Measurements from ENCODE around the gene PDIA6.

Gene PDIA6

DNA sequence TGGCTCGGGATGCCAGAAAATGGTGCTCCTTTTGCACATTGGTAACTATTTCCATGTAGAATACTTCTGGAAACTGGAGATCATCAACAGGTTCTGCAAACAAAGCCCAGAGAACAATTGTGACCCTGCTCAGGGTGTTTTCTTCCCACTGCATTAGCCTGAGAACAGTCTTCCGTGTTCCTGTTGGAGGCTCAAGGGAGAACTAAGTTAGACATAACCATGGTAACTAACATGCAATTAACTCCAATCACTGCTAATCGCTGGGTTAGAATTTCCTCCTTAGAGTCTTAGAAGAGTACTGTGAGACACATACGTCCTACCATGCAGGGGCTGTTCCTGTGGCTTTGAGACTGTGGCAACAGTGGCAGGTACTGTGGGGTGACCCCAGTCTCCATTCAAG lies 36.0 kb upstream of the PDIA6 start:
- H3K4me3 ChIP-seq (ENCODE audit: low read depth, low read length): no peak overlapping the region
- in situ Hi-C loops (cut with HindIII; ENCODE audit: low sequenced_read_pairs): loop anchor here (5.0 kb wide), 1 partner anchor 74 kb away; no protein-coding TSS in a partner anchor
- no peak for DNase-seq (ENCODE audit: low read depth)
- TF ChIP-seq, protein P1, sequence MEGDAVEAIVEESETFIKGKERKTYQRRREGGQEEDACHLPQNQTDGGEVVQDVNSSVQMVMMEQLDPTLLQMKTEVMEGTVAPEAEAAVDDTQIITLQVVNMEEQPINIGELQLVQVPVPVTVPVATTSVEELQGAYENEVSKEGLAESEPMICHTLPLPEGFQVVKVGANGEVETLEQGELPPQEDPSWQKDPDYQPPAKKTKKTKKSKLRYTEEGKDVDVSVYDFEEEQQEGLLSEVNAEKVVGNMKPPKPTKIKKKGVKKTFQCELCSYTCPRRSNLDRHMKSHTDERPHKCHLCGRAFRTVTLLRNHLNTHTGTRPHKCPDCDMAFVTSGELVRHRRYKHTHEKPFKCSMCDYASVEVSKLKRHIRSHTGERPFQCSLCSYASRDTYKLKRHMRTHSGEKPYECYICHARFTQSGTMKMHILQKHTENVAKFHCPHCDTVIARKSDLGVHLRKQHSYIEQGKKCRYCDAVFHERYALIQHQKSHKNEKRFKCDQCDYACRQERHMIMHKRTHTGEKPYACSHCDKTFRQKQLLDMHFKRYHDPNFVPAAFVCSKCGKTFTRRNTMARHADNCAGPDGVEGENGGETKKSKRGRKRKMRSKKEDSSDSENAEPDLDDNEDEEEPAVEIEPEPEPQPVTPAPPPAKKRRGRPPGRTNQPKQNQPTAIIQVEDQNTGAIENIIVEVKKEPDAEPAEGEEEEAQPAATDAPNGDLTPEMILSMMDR (IDR thresholded peaks at IDR 0.05; ENCODE audit: low read depth, low read length, missing control alignments): no peak

GRCh38 chr2:10847008-10847407 lies 34.4 kb upstream of the PDIA6 start:
- DNase-seq (ENCODE audit: low read depth): no peak
- in situ Hi-C loops (cut with HindIII; ENCODE audit: low sequenced_read_pairs): loop anchor here (5.0 kb wide), 1 partner anchor 75 kb away; no protein-coding TSS in a partner anchor
- TF ChIP-seq, protein P1 (IDR thresholded peaks at IDR 0.05; ENCODE audit: low read depth, low read length, missing control alignments): no peak
- no peak overlapping the region for H3K4me3 ChIP-seq (ENCODE audit: low read depth, low read length)

DNA sequence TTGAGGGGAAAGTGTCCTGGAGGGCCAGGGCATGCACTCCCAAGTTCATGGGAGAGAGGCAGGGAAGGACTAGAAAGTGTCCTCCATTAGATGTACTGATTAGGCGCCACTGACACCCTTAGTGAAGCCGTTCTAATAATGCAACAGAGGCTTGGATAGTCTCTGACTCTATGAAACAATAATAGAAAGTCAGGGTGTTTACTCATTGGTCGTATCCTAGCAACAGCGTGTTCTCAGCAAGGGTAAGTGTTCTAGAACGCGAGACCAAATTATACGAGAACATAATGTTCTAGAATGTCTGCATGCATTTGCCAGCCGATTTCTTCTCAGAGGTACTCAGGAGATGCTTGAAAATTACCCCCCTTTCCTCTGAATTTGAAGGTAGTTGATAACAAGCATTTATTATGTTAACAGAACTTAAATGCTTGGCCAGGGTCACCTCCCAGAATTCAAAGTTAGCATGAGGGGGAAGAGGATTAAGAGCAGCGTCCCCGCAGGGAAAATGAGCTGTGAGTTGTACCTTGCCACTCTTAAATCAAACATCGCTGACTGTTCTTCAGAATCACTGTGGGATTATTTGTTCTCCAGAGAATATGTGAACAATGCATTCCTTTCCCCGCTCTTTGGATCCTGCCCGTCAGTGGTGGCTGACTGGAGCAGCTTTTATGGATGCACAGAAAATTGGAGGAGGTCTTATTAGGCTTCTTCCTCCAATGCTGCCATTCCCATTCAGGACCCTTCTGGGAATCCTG lies 33.7 kb upstream of the PDIA6 start:
- no peak overlapping the region for H3K4me3 ChIP-seq (ENCODE audit: low read depth, low read length)
- TF ChIP-seq, protein P1 (IDR thresholded peaks at IDR 0.05; ENCODE audit: low read depth, low read length, missing control alignments): no peak
- DNase-seq (ENCODE audit: low read depth): no peak
- in situ Hi-C loops (cut with HindIII; ENCODE audit: low sequenced_read_pairs): loop anchor here (5.0 kb wide), 1 partner anchor 76 kb away; no protein-coding TSS in a partner anchor

- TF ChIP-seq, protein P1 (IDR thresholded peaks at IDR 0.05; ENCODE audit: low read depth, low read length, missing control alignments): no peak
- H3K4me3 ChIP-seq (ENCODE audit: low read depth, low read length): no peak overlapping the region
- no peak for DNase-seq (ENCODE audit: low read depth)
- in situ Hi-C loops (cut with HindIII; ENCODE audit: low sequenced_read_pairs): loop anchor here (5.0 kb wide), 1 partner anchor 77 kb away; no protein-coding TSS in a partner anchor
Observed at GRCh38 chr2:10845640-10846039, 33.1 kb upstream of the PDIA6 start.

DNA sequence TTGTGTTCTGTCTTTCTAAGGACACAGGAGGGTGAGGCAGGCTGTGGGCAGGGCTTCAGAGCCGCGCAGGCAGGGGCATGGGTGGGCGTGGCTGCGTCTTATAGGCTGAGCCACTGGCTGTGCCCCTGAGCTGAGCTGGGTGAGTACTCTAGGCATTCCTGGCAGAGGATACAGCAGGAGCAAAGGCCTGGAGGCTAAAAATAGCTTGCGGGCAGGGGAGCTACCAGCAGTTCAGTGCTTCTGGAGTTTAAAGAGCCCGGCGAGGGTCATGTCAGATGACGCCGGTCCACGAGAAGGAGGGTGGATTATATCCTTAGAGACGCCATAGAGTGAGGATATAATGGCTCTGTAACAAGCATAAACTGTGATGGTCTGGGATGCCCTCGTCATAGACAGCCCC lies 31.5 kb upstream of the PDIA6 start:
- no peak for DNase-seq (ENCODE audit: low read depth)
- no peak overlapping the region for H3K4me3 ChIP-seq (ENCODE audit: low read depth, low read length)
- in situ Hi-C loops (cut with HindIII; ENCODE audit: low sequenced_read_pairs): no loop called here
- TF ChIP-seq, protein P1 (IDR thresholded peaks at IDR 0.05; ENCODE audit: low read depth, low read length, missing control alignments): no peak

GRCh38 chr2:10842506-10842905 lies 29.9 kb upstream of the PDIA6 start:
- TF ChIP-seq, protein P1 (IDR thresholded peaks at IDR 0.05; ENCODE audit: low read depth, low read length, missing control alignments): no peak
- in situ Hi-C loops (cut with HindIII; ENCODE audit: low sequenced_read_pairs): no loop called here
- no peak for DNase-seq (ENCODE audit: low read depth)
- no peak overlapping the region for H3K4me3 ChIP-seq (ENCODE audit: low read depth, low read length)
